ENCODE data around the gene CCDC12. TPM values are rescaled to one million over a fixed set of nuclear protein-coding genes. Genes with fewer than 3 reads are reported as not detected.

Gene CCDC12
- total RNA-seq, 1 donor from 2014 or later: 37.4 TPM

DNA sequence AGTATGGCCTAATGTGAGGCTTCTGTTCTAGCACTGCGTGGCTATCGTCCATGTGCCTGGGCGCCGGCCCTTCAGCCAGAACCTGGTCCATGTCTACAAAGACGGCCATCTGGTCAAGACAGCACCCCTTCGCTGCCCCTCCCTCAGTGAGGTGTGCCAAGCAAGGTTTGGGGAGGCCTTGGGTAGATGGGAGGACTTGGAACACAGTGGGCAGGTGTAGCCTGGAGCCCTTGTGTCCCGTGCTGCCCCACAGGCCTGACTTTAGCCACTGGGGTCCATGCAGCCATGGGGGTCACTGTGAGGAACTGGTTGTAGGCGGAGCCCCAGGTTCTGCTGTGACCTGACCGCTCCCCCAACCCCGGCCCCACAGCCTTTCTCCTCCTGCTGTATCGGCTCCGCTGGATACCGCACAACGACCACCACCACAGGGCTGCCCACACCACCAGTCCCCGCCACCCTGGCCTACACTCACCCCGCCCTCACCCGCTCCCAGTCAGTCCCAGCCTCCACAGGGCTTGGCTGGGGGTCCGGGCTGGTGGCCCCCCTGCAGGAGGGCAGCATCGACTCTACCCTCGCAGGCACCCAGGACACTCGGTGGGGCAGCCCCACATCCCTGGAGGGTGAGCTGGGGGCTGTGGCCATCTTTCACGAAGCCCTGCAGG is 19.5 kb upstream of the CCDC12 start:
- Mint-ChIP-seq H3K27ac (ENCODE audit: unreplicated experiment) (no peak overlapping the region), H3K9me3 (ENCODE audit: unreplicated experiment) (no peaks in the 10 kb centered on the region), H3K27me3 (ENCODE audit: unreplicated experiment) (no peaks in the 10 kb centered on the region), H3K4me1 (ENCODE audit: unreplicated experiment) (no peaks in the 10 kb centered on the region), H3K36me3 (ENCODE audit: unreplicated experiment) (no peaks in the 10 kb centered on the region), H3K4me3 (ENCODE audit: unreplicated experiment) (no peak overlapping the region)
- DNase-seq (ENCODE audit: extremely low spot score, unreplicated experiment): no peak
- TF ChIP-seq, protein P1, sequence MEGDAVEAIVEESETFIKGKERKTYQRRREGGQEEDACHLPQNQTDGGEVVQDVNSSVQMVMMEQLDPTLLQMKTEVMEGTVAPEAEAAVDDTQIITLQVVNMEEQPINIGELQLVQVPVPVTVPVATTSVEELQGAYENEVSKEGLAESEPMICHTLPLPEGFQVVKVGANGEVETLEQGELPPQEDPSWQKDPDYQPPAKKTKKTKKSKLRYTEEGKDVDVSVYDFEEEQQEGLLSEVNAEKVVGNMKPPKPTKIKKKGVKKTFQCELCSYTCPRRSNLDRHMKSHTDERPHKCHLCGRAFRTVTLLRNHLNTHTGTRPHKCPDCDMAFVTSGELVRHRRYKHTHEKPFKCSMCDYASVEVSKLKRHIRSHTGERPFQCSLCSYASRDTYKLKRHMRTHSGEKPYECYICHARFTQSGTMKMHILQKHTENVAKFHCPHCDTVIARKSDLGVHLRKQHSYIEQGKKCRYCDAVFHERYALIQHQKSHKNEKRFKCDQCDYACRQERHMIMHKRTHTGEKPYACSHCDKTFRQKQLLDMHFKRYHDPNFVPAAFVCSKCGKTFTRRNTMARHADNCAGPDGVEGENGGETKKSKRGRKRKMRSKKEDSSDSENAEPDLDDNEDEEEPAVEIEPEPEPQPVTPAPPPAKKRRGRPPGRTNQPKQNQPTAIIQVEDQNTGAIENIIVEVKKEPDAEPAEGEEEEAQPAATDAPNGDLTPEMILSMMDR (IDR thresholded peaks at IDR 0.05): no peak

DNA sequence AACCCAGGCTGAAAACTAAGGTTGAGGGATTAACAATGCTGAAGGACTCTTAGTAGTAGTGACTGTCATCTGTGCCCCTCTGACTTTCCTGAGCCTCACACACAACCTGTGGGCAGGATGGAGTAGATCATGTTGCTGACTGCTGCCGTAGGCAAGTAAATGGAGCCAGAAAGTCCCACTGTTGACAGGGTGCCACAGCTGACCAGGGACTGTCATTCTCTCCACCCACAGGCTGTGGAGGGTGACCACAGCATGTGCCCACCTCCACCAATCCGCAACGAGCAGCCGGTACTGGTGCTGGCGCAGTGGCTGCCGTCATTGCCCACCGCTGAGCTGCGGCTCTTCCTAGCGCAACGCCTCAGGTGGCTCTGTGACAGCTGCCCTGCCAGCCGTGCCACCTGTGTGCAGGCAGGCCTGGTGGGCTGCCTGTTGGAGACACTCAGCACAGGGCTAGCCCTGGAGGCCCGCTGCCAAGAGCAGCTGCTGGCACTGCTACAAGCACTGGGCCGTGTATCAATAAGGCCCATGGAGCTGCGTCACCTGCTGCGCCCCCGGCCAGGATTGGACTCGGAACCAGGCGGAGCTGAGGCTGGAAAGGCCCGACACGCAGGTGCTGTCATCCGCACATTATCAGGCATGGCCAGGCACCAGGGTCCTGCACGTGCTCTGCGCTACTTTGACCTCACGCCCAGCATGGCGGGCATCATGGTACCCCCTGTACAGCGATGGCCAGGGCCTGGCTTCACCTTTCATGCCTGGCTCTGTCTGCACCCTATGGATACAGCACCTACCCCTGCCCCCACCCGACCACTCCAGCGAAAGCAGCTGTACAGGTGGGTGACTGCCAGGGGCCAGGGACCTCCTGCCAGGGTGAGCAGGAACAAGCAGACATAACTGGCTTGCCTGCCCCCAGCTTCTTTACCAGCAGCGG is 18.5 kb upstream of the CCDC12 start:
- no peaks in the 10 kb centered on the region for H3K4me1 Mint-ChIP-seq (ENCODE audit: unreplicated experiment)
- no peaks in the 10 kb centered on the region for H3K9me3 Mint-ChIP-seq (ENCODE audit: unreplicated experiment)
- H3K36me3 Mint-ChIP-seq (ENCODE audit: unreplicated experiment): no peaks in the 10 kb centered on the region
- no peak overlapping the region for H3K4me3 Mint-ChIP-seq (ENCODE audit: unreplicated experiment)
- TF ChIP-seq, protein P1 (IDR thresholded peaks at IDR 0.05): no peak
- no peak for DNase-seq (ENCODE audit: extremely low spot score, unreplicated experiment)
- no peak overlapping the region for H3K27ac Mint-ChIP-seq (ENCODE audit: unreplicated experiment)
- no peaks in the 10 kb centered on the region for H3K27me3 Mint-ChIP-seq (ENCODE audit: unreplicated experiment)

DNA sequence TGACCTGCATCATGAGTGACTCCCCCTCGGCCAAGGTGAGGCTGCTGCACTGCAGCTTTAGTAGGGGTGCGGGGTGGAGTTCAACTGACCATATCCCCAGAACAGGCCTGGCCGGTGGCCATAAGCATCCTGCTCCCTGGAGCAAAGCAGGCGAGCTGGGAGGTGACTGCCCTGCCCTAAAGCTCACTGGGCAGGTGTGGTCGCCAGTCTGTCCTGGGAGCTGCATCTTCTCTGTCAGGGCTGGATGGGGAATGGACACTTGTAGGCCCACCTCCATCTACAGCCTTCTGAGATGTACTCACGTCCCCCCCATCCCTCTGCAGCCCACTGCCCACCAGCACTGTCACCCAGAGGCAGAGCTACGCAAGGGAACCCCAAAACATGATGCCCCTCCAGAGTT is 17.4 kb upstream of the CCDC12 start:
- no peak for DNase-seq (ENCODE audit: extremely low spot score, unreplicated experiment)
- Mint-ChIP-seq H3K27me3 (ENCODE audit: unreplicated experiment) (no peaks in the 10 kb centered on the region), H3K4me1 (ENCODE audit: unreplicated experiment) (no peaks in the 10 kb centered on the region), H3K27ac (ENCODE audit: unreplicated experiment) (no peak overlapping the region), H3K9me3 (ENCODE audit: unreplicated experiment) (no peaks in the 10 kb centered on the region), H3K36me3 (ENCODE audit: unreplicated experiment) (no peaks in the 10 kb centered on the region), H3K4me3 (ENCODE audit: unreplicated experiment) (no peak overlapping the region)
- TF ChIP-seq, protein P1 (IDR thresholded peaks at IDR 0.05): no peak

DNA sequence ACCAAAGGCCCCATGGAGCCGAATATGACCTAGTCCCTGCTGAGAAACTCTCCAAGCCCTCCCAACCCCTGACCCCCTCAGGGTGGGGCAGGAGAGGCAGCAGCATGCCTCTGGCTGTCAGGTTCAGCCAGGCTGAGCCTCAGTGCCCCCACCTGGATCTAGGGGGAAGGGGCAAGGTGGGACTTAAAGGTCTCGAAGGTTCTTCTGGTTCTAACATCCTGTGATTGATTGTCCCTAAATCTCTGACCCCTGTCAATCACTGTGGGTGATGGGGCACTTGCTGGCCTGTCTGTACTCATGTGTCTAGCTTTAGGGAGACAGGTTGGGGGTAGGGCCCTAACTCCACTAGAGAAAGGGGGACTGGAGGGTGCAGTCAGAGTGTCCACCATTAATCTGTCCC is 16.7 kb upstream of the CCDC12 start:
- Mint-ChIP-seq H3K4me1 (ENCODE audit: unreplicated experiment) (no peaks in the 10 kb centered on the region), H3K27ac (ENCODE audit: unreplicated experiment) (no peak overlapping the region), H3K4me3 (ENCODE audit: unreplicated experiment) (no peak overlapping the region), H3K9me3 (ENCODE audit: unreplicated experiment) (no peaks in the 10 kb centered on the region), H3K27me3 (ENCODE audit: unreplicated experiment) (no peaks in the 10 kb centered on the region), H3K36me3 (ENCODE audit: unreplicated experiment) (no peaks in the 10 kb centered on the region)
- DNase-seq (ENCODE audit: extremely low spot score, unreplicated experiment): no peak
- TF ChIP-seq, protein P1 (IDR thresholded peaks at IDR 0.05): no peak

DNA sequence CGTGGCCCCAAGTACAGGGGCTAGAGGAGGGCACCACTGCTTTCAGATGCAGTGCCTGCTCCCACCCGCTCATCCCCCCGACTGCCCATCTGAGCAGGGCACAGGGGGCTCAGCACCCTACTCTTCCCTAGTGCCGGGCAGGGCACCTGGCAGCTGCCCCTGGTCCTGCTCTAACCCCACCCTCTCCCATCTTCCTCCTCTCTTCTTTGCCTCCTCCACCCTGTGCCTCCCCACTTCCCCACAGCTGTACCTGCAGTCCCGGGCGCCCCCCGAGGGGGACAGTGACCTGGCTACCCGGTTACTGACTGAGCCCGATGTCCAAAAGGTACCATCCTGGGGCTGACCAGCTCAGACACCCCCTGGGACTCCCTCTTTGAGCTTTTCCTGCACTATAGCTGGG is 15.7 kb upstream of the CCDC12 start:
- DNase-seq (ENCODE audit: extremely low spot score, unreplicated experiment): no peak
- Mint-ChIP-seq H3K4me1 (ENCODE audit: unreplicated experiment) (no peaks in the 10 kb centered on the region), H3K36me3 (ENCODE audit: unreplicated experiment) (no peaks in the 10 kb centered on the region), H3K27me3 (ENCODE audit: unreplicated experiment) (no peaks in the 10 kb centered on the region), H3K4me3 (ENCODE audit: unreplicated experiment) (no peak overlapping the region), H3K27ac (ENCODE audit: unreplicated experiment) (no peak overlapping the region), H3K9me3 (ENCODE audit: unreplicated experiment) (no peaks in the 10 kb centered on the region)
- TF ChIP-seq, protein P1 (IDR thresholded peaks at IDR 0.05): no peak

Data from osteocyte (in vitro differentiated cells).